ENCODE results near the gene IMPDH1.

DNA sequence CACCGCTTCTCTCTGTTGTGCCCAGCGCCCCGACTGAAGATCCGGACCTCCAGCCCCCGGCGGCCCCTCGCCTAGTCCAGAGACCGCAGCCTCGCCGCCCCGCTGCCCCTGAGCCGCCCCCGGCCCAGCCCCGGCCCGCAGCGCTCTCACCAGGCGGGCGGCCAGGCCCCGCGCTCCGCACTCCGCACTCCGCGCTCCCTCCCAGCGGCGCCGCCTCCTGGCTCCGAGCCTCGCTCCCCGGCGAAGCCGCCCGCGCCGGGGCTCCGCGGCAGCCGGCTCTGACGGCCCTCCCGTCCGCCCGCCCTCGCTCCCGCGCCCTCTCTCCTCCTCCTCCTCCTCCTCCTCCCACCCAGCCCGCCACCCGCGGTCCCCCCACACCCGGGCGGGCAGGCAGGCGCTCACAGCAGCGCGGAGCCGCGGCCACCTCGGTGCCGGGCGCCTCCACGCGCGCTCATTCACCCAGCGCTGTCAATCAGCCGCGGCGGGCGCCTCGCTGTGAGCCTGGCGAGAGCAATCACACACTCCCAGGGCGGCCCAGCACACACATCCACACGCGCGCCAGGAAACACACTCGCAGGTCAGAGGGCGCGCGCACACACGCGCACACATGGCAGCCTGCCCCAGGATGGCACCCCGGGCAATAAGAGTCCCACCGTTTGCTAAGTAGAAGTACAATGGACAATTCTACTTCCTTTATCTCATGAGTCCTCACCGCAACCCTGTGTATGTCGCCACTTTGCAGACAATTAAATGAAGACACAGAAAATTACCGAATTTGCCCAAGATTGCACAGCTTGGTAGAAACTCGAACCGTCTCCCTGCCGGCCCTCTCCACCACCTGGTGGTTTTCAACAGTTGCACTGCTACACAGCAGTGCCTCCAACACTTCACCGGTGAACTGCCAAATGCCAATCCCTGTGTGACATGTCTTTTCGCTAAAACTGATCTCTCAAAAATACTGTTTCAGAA lies 48.1 kb downstream of the IMPDH1 start, which contains the start of gene PRRT4:
- TF ChIP-seq, protein P1, sequence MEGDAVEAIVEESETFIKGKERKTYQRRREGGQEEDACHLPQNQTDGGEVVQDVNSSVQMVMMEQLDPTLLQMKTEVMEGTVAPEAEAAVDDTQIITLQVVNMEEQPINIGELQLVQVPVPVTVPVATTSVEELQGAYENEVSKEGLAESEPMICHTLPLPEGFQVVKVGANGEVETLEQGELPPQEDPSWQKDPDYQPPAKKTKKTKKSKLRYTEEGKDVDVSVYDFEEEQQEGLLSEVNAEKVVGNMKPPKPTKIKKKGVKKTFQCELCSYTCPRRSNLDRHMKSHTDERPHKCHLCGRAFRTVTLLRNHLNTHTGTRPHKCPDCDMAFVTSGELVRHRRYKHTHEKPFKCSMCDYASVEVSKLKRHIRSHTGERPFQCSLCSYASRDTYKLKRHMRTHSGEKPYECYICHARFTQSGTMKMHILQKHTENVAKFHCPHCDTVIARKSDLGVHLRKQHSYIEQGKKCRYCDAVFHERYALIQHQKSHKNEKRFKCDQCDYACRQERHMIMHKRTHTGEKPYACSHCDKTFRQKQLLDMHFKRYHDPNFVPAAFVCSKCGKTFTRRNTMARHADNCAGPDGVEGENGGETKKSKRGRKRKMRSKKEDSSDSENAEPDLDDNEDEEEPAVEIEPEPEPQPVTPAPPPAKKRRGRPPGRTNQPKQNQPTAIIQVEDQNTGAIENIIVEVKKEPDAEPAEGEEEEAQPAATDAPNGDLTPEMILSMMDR (IDR thresholded peaks at IDR 0.05), result no peak
- no peak for TF ChIP-seq POLR2AphosphoS5 (IDR thresholded peaks at IDR 0.05)

Data from upper lobe of left lung (tissue), 4 donors.